HG02981 (cell line): Measurements from ENCODE around the gene CYTH3.

ENCODE experiments used
- ATAC-seq: cut with Tn5 transposase; IDR thresholded peaks from one replicate; pipeline ENCODE4 v1.9.1; 2021; ENCODE audit warnings: mild to moderate bottlenecking, moderate library complexity; ENCODE audit not compliant: unreplicated experiment

The CYTH3 gene

GRCh38 chr7:6258440-6259182, 13.8 kb downstream of the CYTH3 start:
- ATAC-seq, result no peak

GRCh38 chr7:6257675-6258074, 14.7 kb downstream of the CYTH3 start:
- no peak for ATAC-seq

DNA sequence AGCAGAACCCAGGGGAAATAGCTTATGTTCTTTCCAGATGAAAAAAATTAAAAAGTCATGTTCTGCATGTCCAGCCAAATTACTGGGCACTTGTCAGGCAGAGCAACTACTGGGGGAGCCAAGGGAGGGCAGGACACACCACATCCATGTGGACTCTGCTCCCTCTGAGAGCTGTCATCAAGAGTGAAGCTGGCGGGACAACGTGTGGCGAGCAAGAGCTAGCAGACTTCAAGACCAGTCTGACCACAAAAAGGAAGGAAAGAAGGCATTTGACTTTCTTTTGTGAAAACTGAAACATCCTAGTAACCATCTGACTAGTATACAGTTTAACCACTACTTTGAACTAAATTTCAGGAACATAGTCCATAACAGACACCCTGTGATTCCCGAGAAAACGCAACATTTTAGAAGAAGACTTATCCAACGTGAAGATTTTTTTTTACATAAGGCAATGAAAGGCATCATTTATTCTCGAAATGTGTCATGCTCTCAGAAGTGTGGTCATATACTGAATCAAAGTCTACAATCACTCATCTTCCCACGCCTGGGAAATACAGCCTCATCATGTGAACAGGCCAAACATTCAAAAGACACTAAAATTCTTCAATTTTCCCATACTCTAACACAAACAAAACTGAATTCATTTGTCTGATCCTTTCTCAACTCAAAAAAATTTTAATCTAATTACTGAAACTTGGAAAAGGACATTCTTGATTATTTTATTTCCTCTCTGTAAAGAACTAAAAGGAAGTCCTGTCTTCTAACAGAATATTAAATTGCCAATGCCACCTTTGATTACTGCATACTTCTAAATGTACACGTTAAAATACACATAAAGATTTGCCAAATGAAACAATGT, 15.5 kb downstream of the CYTH3 start:
- peak; percentile 59 for ATAC-seq

GRCh38 chr7:6256109-6256483, 16.3 kb downstream of the CYTH3 start:
- no peak for ATAC-seq

- ATAC-seq, result no peak
Observed at GRCh38 chr7:6254866-6255265, 17.6 kb downstream of the CYTH3 start.

GRCh38 chr7:6252748-6253147, 19.7 kb downstream of the CYTH3 start:
- no peak for ATAC-seq

- ATAC-seq, result no peak
Observed at GRCh38 chr7:6252341-6252746, 20.1 kb downstream of the CYTH3 start.

GRCh38 chr7:6251653-6252052, 20.8 kb downstream of the CYTH3 start:
- ATAC-seq, result no peak

- ATAC-seq, result peak; percentile 76
Observed at GRCh38 chr7:6250364-6250833, 22.0 kb downstream of the CYTH3 start.

- ATAC-seq, result no peak
Observed at GRCh38 chr7:6249043-6249442, 23.4 kb downstream of the CYTH3 start.

DNA sequence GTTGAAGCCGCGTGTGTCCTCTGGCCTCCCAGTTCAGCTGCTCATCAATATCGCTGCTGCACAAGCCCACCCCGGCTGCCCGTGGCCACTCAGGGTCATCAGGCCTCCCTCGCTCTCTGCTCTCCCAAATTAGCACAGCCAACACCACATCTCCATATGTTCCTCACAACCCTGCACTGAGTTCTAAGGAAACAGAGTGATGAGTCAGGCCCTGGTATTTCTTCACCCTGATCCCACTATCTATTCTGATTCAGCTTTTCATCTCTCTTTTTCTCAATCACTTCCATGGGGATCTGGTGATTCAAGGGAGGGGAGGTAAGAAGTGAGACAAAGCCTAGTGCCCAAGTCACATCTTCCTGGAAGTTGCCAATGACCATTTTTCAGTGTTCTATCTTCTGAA, 23.8 kb downstream of the CYTH3 start:
- ATAC-seq, result no peak

DNA sequence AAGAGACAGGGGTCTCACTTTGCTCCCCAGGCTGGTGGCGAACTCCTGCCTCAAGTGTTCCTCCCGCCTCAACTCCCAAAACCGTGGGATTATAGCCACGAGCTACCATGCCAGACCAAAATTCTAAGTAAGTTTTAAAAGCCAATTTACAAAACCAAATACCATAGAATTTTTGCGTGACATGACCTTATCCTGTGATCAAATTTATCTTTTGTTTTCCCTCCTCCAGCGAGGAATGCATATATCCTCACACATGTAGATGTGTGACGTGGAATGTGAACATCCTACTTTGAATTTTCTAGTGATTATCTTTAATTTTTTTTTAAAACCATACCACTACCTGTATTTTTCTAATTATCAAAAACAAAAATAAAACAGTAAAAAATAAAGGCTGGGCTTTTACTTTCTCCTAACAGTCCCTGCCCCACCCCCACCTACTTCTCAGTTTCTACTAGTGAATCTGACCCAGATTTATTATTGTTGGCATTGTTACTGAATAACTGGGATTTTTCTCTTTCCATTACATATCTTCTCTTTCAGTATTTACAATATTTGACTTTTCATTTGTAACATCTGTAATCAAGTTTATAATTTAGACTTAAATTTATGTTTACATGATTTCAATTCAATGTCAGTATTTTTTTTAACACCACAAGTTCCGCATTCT, 26.0 kb downstream of the CYTH3 start:
- ATAC-seq, result no peak

GRCh38 chr7:6244021-6244420, 28.4 kb downstream of the CYTH3 start:
- no peak for ATAC-seq

DNA sequence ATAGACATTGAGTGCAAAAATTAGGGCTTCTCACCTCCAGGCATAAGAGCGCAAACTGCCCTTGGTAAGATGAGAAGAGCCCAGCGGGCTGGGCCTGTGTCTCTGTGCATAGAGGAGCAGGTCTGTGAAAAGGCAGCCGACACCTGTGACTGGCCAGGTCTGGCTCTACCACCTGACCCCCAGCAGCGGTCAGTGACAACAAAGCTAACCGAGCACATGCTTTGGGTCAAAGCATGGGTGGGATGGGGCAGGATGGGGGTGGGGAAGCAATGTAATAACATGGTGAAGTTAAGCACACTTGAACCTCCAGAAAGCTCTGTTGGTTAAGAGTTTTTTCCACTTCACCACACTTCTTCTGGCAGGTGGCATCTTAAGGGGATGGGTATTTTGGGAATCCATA, 29.3 kb downstream of the CYTH3 start:
- ATAC-seq, result no peak

DNA sequence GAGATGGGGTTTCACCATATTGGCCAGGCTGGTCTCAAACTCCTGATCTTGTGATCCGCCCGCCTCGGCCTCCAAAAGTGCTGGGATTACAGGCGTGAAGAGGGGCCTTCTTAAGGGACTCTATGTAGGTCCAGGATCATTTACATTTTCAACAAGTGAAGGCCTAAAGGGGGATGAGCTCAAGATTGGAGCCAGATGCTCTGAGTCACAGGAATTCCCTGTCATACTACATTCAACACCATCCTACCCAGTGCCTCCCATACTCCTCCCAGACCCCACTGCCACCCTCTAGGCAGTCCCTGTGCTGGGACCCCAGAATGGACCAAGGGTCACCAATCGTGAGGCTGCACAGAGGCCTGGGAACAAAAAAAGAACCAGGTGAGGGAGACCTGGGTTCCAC, 29.9 kb downstream of the CYTH3 start:
- ATAC-seq, result no peak

- ATAC-seq, result no peak
Observed at GRCh38 chr7:6241607-6241973, 30.8 kb downstream of the CYTH3 start.

DNA sequence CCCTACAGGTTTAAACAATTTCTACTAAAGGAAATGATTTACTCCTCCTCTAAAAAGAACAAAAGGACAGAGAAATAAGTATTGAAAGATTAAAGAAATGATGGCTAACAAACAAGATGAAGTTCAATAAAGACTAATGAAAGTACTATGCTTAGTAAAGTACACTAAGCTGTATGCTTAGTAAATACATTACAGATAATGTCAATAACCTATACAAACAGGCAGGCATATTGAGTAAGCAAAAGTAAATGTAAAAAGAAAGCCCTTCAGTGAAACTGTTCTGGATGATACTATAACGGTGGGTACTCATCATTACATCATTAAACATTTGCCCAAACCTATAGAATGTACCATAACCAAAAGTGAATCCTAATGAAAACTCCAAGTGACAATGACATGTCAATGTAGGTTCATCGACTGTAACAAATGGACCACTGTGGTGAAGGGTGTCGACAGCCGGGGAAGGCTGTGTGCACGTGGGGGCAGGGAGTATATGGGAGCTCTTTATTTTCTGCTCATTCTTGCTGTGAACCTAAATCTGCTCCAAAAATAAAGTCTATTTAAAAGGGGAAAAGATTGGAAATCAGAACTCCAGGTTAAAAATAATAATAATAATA, 34.0 kb downstream of the CYTH3 start:
- ATAC-seq, result no peak

DNA sequence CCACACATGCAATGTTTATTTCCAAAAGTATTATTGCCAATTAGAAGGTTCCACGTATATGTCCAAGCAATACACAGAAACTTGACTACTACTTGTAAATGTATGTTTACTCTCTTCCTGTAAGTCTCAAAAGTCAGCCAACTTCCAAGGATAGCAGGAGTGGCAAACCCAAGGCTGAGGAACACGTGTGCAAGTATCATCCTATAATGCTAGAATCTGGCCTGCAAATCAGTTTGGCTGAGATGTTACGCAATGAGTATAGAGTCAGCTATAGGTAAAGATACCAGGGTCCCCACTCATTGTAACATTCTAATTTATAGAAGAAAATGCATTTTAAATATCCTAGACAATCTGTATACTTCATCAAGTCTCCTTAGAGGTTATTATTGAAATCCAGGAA, 34.7 kb downstream of the CYTH3 start:
- ATAC-seq, result no peak

GRCh38 chr7:6237011-6237410, 35.4 kb downstream of the CYTH3 start:
- ATAC-seq, result no peak

DNA sequence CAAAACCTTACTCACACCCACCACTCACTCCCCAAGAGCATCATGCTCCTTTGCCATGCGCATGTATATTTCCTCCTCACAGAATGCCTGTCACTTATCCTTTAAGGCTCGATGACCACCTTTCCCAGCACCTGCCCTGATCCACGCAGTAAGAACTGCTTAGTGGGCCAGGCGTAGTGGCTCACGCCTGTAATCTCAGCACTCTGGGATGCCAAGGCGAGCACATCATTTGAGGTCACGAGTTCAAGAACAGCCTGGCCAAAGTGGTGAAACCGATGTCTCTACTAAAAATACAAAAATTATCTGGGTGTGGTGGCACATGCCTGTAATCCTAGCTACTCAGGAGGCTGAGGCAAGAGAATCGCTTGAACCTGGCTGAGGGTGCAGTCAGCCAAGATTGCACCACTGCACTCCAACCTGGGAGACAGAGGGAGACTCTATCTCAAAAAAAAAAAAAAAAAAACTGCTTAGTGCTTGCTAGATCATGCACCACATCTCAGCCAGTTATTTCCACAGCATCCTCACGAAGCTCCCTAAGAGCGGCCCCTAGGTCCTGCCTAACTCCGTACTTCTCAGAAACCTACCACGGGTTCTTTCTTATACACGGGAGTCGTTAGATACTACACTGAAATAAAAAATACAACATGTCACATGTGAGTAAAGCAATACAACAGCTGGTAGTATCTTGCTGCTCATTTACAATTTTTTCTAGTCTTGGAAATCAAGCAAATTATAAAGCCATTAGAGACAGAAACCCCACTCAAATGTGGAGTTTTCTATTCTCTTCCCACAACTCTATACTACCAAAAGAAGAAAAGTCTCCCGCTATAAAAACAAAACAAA, 37.2 kb downstream of the CYTH3 start:
- no peak for ATAC-seq
